ENCODE measurements around the gene ZDHHC20. TPM values are rescaled to one million over a fixed set of nuclear protein-coding genes. Genes with fewer than 3 reads are reported as not detected.

Gene ZDHHC20
- polyA plus RNA-seq, 1 of the 3 experiments (the other 2 are of a cell fraction), result 8.7 TPM

DNA sequence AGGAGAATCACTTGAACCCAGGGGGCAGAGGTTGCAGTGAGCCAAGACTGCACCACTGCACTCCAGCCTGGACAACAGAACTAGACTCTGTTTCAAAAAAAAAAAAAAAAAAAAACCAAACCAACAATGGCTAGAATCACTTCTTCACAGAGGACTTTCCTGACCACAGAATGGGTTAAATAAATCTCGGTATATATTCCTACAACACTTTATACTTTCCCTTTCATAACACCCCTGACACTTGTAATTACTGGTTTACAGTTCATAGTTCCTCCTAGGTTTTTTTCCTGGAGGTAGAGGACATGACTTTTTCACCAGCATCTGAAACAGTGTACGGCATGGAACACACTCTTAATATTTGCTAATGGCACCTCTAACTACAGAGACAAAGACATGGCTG lies 31.4 kb downstream of the ZDHHC20 start:
- Histone ChIP-seq H3K9me3 (no peaks in the 10 kb centered on the region), H4K20me1 (ENCODE audit: insufficient read depth) (no peaks in the 10 kb centered on the region), H2AFZ (ENCODE audit: low read depth) (no peak overlapping the region), H3K4me1 (ENCODE audit: control insufficient read depth in 1 of 2, insufficient read depth in 2 of 2, low read depth in 1 of 2, low read length in 1 of 2) (no peaks in the 10 kb centered on the region), H3K9me2 (no peaks in the 10 kb centered on the region), H3K9ac (no peak overlapping the region), H3F3A (replicated peaks; ENCODE audit: insufficient read depth) (no peaks in the 10 kb centered on the region), H3K36me3 (replicated peaks in 1 of 2; ENCODE audit: control insufficient read depth in 1 of 2, insufficient read depth in 2 of 2, low read length in 1 of 2) (peaks cover 0 to 4% of the 10 kb centered on the region in 2 experiments), H3K4me3 (ENCODE audit: low read depth in 2 of 2, low read length in 1 of 2) (no peak overlapping the region), H3K79me2 (ENCODE audit: insufficient read depth) (peaks cover 20% of the 10 kb centered on the region; the same call in 1 of the 2 replicates), H3K4me2 (no peak overlapping the region), H3K27ac (ENCODE audit: low read depth in 2 of 2, low read length in 1 of 2) (no peak overlapping the region), H3K27me3 (ENCODE audit: insufficient read depth) (no peaks in the 10 kb centered on the region)
- DNase-seq, result no peak
- POLR2A ChIA-PET, result no interaction called here
- 86% methylated on average over 2 of the region's 2 CpGs for WGBS (ENCODE audit: low lambda C conversion rate)
- no peak for TF ChIP-seq CHD2 (IDR thresholded peaks at IDR 0.05; ENCODE audit: low read length, partially characterized antibody)
- TF ChIP-seq, protein P1, sequence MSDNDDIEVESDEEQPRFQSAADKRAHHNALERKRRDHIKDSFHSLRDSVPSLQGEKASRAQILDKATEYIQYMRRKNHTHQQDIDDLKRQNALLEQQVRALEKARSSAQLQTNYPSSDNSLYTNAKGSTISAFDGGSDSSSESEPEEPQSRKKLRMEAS (IDR thresholded peaks at IDR 0.05; ENCODE audit: low read depth), result no peak
- TF ChIP-seq USF1 (IDR thresholded peaks at IDR 0.05; ENCODE audit: borderline replicate concordance, low read depth), result no peak
- no peak for TF ChIP-seq MEF2A (IDR thresholded peaks at IDR 0.05; ENCODE audit: borderline replicate concordance, low read depth)
- no peak for TF ChIP-seq NFIC (IDR thresholded peaks at IDR 0.05; ENCODE audit: borderline replicate concordance)
- no peak for TF ChIP-seq JUND (IDR thresholded peaks at IDR 0.05)
- TF ChIP-seq, protein P2, sequence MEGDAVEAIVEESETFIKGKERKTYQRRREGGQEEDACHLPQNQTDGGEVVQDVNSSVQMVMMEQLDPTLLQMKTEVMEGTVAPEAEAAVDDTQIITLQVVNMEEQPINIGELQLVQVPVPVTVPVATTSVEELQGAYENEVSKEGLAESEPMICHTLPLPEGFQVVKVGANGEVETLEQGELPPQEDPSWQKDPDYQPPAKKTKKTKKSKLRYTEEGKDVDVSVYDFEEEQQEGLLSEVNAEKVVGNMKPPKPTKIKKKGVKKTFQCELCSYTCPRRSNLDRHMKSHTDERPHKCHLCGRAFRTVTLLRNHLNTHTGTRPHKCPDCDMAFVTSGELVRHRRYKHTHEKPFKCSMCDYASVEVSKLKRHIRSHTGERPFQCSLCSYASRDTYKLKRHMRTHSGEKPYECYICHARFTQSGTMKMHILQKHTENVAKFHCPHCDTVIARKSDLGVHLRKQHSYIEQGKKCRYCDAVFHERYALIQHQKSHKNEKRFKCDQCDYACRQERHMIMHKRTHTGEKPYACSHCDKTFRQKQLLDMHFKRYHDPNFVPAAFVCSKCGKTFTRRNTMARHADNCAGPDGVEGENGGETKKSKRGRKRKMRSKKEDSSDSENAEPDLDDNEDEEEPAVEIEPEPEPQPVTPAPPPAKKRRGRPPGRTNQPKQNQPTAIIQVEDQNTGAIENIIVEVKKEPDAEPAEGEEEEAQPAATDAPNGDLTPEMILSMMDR (IDR thresholded peaks at IDR 0.05), result no peak
- TF ChIP-seq, protein P3, sequence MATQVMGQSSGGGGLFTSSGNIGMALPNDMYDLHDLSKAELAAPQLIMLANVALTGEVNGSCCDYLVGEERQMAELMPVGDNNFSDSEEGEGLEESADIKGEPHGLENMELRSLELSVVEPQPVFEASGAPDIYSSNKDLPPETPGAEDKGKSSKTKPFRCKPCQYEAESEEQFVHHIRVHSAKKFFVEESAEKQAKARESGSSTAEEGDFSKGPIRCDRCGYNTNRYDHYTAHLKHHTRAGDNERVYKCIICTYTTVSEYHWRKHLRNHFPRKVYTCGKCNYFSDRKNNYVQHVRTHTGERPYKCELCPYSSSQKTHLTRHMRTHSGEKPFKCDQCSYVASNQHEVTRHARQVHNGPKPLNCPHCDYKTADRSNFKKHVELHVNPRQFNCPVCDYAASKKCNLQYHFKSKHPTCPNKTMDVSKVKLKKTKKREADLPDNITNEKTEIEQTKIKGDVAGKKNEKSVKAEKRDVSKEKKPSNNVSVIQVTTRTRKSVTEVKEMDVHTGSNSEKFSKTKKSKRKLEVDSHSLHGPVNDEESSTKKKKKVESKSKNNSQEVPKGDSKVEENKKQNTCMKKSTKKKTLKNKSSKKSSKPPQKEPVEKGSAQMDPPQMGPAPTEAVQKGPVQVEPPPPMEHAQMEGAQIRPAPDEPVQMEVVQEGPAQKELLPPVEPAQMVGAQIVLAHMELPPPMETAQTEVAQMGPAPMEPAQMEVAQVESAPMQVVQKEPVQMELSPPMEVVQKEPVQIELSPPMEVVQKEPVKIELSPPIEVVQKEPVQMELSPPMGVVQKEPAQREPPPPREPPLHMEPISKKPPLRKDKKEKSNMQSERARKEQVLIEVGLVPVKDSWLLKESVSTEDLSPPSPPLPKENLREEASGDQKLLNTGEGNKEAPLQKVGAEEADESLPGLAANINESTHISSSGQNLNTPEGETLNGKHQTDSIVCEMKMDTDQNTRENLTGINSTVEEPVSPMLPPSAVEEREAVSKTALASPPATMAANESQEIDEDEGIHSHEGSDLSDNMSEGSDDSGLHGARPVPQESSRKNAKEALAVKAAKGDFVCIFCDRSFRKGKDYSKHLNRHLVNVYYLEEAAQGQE (IDR thresholded peaks at IDR 0.05; ENCODE audit: low read depth, low read length), result no peak
- no peak for TF ChIP-seq PBX3 (IDR thresholded peaks at IDR 0.05)
- no peak for TF ChIP-seq RFX5 (IDR thresholded peaks at IDR 0.05; ENCODE audit: low read length)
- TF ChIP-seq RAD21 (IDR thresholded peaks at IDR 0.05; ENCODE audit: low read length), result no peak
- no peak for TF ChIP-seq TCF12 (IDR thresholded peaks at IDR 0.05)
- no peak for TF ChIP-seq POLR2AphosphoS5 (IDR thresholded peaks at IDR 0.05; ENCODE audit: low read depth, low read length)
- TF ChIP-seq SMC3 (IDR thresholded peaks at IDR 0.05; ENCODE audit: low read depth, low read length), result no peak
- TF ChIP-seq, protein P4, sequence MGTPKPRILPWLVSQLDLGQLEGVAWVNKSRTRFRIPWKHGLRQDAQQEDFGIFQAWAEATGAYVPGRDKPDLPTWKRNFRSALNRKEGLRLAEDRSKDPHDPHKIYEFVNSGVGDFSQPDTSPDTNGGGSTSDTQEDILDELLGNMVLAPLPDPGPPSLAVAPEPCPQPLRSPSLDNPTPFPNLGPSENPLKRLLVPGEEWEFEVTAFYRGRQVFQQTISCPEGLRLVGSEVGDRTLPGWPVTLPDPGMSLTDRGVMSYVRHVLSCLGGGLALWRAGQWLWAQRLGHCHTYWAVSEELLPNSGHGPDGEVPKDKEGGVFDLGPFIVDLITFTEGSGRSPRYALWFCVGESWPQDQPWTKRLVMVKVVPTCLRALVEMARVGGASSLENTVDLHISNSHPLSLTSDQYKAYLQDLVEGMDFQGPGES (IDR thresholded peaks at IDR 0.05; ENCODE audit: low read depth, low read length), result no peak
- CTCF ChIA-PET, result no interaction called here
